Mucosa of gallbladder (tissue), 1 donor: Measurements from ENCODE around the gene CNOT6L. TPM values are rescaled to one million over a fixed set of nuclear protein-coding genes. Genes with fewer than 3 reads are reported as not detected.
"Not testable (repeated sequence)": the region's sequence is repeated elsewhere in the genome, so short reads cannot be mapped to it uniquely, and the experiment has no call there.

ENCODE experiments used
- DNase-seq: peaks from one replicate; pipeline ENCODE4 v3.0.0-alpha.2; 2020; ENCODE audit warnings: low spot score
- total RNA-seq: library from RNA; stranded (reverse); gene quantifications from one replicate; pipeline ENCODE4 v1.2.1, GENCODE V29; 2021
- donor health status: DM: no; HTN: no; CAD: no.

The CNOT6L gene
- total RNA-seq = 43.2 TPM

DNA sequence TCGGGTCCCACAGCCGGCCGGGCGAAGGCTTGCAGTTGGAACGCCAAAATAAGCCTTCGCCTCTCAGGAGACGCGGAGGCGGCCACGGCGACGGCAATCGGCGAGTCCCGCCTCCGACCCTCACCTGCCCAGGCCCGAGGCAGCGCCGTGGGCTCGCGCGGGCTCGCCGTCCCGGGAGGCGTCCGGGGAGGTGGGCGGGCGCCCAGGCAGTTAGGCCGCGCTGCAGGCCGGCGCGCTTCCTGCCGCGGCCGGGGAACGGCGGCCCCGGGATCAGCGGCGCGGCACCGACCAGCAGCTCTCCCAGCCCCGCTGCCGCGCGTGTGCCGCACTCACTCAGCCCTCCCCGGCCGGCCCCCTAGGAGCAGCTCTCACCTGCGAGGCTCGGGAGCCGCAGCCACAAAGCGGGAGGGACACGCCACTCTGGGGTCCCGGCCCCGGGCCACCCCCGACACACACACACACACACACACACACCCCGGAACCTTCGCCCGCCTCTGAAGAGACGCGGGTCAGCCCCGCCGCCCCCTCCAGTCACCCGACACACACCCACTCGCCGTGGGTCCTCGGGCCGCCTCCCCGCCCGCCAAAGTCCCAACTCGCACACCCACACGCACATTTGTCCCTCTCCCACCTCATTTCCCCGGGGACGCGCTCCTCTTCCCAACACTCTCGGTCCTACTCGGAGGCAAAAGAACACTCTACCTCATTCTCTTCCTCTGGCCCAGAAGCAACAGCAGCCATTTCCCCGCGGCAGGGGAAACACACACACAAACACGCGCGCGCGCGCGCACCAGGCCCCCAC, at the start of gene CNOT6L:
CNOT6L (minus strand) TSS at position 767 of the 802 bp plus-strand sequence; CDS start at position 707, 60 bp downstream.
- peak; percentile 75 for DNase-seq

DNA sequence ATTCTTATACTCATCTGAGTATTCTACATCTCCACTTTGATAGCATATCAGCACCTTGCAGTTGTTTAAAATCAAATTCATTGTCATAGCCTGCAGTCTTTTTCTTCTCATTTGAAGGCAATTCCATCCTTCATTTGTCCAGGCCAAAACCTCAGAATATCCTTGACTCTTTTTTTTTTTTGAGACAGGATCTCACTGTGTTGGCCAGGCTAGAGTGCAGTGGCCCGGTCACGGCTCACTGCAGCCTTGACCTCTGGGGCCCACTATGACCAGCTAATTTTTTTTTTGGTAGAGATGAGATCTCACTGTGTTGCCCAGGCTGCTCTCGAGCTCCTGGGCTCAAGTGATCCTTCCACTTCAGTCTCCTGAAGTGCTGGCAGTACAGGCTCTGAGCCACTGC, 46.1 kb upstream of the CNOT6L start:
- DNase-seq = no peak

GRCh38 chr4:77863341-77863740, 44.2 kb upstream of the CNOT6L start:
- DNase-seq = not testable (repeated sequence)

DNA sequence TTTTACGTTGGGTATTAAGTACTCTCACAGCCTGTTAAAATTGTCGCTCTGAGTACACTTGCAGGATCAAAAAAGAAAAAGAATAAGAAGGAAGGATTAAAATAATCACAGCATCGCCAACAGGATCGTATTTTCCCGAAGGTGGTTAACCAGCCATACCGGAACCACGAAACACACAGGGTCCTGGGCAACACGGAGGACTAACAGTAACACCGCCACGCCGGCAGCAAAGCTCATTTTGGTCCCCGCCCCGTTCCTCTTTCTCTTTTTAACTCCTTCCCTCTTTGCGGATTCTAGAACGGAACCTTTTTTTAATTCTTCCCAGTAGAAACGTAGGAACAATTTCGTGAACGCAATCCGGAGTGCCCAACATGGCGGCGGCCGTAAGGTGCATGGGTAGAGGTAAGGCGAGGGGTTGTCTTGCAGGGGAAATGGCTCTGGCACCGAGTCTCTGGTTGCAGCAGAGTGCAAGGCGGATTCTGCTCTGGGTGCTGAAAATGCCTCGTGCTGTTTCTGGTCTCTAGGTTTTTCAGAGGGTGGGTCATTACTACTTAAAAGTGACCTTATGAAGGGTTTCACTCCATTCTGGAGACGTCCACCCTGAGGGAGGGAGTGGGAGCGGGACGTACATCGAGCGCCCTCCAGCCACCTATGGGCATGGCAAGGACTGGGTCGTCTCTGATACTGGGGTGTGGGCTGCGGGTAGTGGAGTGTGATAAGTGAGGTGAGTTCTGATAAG, 43.5 kb upstream of the CNOT6L start, which contains the start of gene MRPL1:
MRPL1 (plus strand) TSS at position 353 of the 739 bp plus-strand sequence; CDS start at position 372, 19 bp downstream.
- DNase-seq = peak; percentile 94

GRCh38 chr4:77861495-77861894, 42.3 kb upstream of the CNOT6L start:
- no peak for DNase-seq

- no peak for DNase-seq
Observed at GRCh38 chr4:77859256-77859655, 40.1 kb upstream of the CNOT6L start.

GRCh38 chr4:77856152-77856551, 37.0 kb upstream of the CNOT6L start:
- no peak for DNase-seq

DNA sequence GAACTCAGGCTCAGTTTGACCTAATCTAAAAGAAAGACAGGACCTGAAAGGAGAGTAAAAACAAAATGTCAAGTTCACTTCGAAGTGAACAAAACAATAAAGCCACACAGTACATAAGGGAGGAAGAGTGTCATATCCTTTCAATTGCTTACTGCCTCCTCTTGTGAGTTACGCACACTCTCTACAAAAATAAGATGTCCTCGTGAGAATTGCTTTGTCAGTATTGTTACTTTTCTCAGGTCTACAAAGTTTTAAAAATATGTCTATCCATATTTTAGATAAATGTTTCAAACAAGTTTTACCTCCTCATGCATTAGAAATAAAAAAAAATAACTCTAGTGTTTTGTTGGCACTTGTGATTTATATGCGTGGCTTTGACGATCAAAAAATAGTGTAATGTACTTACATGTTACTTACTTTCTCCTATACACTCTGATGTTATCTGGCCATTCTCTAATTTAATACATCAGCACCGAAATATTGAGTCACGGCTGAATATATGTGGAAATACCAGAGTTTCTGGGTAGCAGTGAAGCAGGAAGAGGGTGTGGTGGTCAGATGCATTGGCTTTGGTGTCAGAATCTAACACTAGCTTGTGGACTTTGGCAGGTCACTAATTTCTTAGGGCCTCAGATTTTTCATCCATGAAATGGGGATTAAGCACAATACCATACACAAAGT, 35.4 kb upstream of the CNOT6L start:
- no peak for DNase-seq

DNA sequence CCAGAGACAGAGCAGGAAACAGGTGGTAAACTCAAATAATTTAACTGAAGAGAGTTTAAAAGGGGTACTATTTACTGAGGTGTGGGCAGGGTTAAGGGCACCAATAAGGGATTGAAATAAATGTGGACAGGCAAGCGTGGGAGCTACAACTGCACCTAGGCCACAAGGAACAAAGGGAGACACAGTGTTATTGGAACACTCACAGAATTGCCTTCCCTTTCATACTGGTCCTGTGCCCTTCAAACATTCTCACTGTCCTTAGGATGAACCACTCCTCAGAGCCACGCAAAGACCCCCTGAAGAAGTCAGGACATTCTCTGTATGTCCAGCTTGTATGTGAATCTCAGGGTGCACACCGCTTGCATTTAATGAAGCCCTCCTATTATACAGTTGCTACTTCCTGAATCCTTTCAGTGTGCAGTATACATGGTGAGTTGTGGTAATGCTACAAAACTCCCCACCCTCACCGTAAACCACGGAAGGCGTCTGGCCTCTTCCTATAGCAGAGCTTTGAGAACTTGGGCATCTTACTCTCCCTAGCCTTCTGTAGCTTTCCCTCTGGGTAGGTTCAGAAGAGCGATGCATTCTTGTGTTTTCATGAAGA, 33.8 kb upstream of the CNOT6L start:
- no peak for DNase-seq

- DNase-seq = no peak
Observed at GRCh38 chr4:77849278-77849965, 30.3 kb upstream of the CNOT6L start.

GRCh38 chr4:77848508-77848907, 29.3 kb upstream of the CNOT6L start:
- no peak for DNase-seq

- no peak for DNase-seq
Observed at GRCh38 chr4:77845929-77846328, 26.8 kb upstream of the CNOT6L start.

GRCh38 chr4:77845400-77845799, 26.2 kb upstream of the CNOT6L start:
- DNase-seq = no peak

DNA sequence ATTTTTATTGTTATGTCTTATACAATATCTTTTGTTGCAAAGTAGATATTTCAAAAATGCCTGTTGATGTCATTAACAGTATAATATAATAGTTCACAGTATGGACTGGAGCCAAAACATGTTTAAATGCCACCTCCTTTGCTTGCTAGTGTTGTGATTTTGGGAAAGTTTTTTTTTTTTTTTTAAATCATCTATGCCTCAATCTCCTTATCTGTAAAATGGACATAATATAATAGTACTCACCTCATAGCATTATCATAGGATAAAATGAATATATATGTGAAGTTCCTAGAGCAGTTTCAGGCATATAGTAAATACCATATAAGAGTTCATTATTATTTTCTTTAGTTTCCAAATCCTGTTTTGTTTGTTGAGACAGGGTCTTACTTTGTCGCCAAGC, 25.2 kb upstream of the CNOT6L start:
- DNase-seq = no peak

DNA sequence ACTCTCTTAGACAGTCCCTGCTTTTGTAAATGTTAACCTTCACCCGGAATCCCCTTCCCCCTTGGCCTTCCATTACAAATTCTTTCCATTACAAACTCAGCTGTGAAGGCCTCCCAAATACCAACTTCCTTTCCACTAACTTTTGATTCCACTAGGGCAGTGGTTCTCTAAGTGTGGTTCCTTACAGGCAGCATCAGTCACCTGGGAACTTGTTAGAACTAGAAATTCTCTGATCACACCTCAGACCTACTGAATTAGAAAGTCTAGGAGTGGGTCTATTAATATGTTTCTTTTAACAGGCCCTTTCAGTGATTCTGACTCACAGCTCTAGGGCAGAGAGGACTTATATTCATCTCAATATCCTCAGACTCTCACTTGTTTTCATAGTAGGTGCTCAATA, 24.5 kb upstream of the CNOT6L start:
- no peak for DNase-seq

DNA sequence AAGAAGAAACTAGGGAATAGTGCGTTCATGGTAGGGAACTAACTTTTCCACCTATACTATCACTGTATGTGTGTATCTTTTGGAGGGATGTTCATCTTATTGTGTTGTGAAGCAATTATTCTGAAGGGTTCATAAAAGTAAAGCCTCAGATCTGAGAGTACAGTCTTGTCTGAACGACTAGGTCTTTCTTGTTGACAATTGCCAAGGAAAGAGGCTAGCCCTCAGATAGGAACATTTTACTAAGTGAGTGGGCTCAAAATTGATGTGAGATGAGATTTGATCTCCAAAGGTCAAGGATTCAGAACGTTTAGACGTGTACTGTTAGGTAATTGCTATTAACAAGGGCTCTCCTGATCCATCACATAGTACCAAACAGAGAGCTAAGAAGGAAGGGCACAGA, 15.2 kb upstream of the CNOT6L start:
- DNase-seq = no peak

GRCh38 chr4:77833126-77833724, 14.1 kb upstream of the CNOT6L start:
- no peak for DNase-seq

GRCh38 chr4:77827343-77827742, 8.2 kb upstream of the CNOT6L start:
- DNase-seq = no peak

DNA sequence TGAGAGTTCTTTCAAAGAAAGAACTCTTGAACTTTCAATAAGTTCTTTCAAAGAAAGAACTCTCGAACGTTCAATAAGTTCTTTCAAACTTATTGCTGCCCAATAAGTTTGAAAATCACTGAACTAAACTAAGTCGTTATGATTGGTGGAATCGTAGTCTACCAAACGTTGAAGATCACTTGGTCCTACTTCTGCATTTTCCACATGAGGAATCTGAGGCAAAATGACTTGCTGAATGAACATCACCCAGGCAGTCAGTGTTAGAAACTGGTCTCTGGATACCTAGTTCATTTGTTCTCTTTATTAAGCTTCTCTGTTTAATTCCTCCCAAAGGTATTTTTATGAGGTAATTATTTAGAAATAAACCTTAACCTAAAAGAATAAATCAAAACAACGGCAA, 7.1 kb upstream of the CNOT6L start:
- DNase-seq = no peak

DNA sequence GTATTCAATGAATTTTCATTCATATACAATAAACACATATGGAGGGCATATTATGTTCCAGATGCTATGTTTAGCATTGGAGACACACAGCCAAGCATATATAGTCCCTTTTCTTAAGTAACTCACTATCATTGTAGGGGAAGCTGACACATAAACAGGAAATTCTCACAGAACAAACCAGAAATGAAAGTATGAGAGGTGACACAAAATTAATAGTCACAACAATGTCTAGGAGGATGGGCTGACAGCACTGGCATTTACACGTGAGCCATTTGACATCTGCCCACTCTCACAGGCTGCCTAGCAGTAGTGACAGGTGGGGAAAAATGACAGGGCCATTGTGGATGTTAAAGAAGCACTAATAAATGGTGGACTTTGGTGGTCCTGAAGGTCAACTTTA, 2.6 kb upstream of the CNOT6L start:
- no peak for DNase-seq
